Naive thymus-derived CD4-positive, alpha-beta T cell (primary cell): ENCODE results near the gene SHB. TPM values are rescaled to one million over a fixed set of nuclear protein-coding genes. Genes with fewer than 3 reads are reported as not detected.
"Not testable (repeated sequence)": the region's sequence is repeated elsewhere in the genome, so short reads cannot be mapped to it uniquely, and the experiment has no call there.

ENCODE experiments used
- ATAC-seq: fragments of 150-1000 bp; cut with Tn5 transposase; 2 replicates; pipeline ENCODE4 v1.10.0; 2021; ENCODE audit warnings: mild to moderate bottlenecking, moderate library complexity
- CTCF ChIA-PET: fragments of 350-600 bp; sonication (Branson Sonifier 250); formaldehyde crosslinking; loops from one replicate; lab custom pipeline; 2021; ENCODE audit warnings: antibody characterized with exemption; lab: Charles Lee
- POLR2A ChIA-PET: fragments of 350-600 bp; sonication (Branson Sonifier 250); formaldehyde crosslinking; loops from one replicate; lab custom pipeline; 2021; ENCODE audit warnings: antibody characterized with exemption, inconsistent platforms; lab: Charles Lee
- DNase-seq, 9 donors: peaks; one replicate each; pipeline versions ENCODE4 v3.0.0 to v3.0.0-alpha.2; 2020 to 2022; ENCODE audit warnings: mixed read lengths in 1 of 9
- H3K27ac ChIP-seq: one replicate; pipeline ENCODE4 v1.7.0; 2013; ENCODE audit warnings: mild to moderate bottlenecking, low read depth, low read length, moderate library complexity
- H3K27me3 ChIP-seq, 2 donors: one replicate each; pipeline ENCODE4 v1.7.0; 2013; ENCODE audit warnings: low read length in 2 of 2, mild to moderate bottlenecking in 2 of 2, moderate library complexity in 2 of 2; ENCODE audit not compliant: control insufficient read depth in 2 of 2, insufficient read depth in 2 of 2
- H3K36me3 ChIP-seq, 3 experiments: 1 replicate in 2 of 3; 2 replicates in 1 of 3; pipeline ENCODE4 v1.7.0; 2013; ENCODE audit warnings: low read length in 3 of 3, mild to moderate bottlenecking in 3 of 3, moderate library complexity in 1 of 3; ENCODE audit not compliant: insufficient read depth in 3 of 3, control insufficient read depth in 2 of 3
- H3K4me1 ChIP-seq, 2 donors: one replicate each; pipeline ENCODE4 v1.7.0; 2013; ENCODE audit warnings: low read length in 2 of 2, mild to moderate bottlenecking in 2 of 2, moderate library complexity in 1 of 2; ENCODE audit not compliant: control insufficient read depth in 2 of 2, insufficient read depth in 2 of 2
- H3K4me3 ChIP-seq: 2 replicates; pipeline ENCODE4 v1.7.0; 2013; ENCODE audit warnings: mild to moderate bottlenecking, low read length
- H3K9me3 ChIP-seq, 3 experiments: 1 replicate in 2 of 3; 2 replicates in 1 of 3; pipeline ENCODE4 v1.7.0; 2013; ENCODE audit warnings: low read length in 3 of 3; ENCODE audit not compliant: control insufficient read depth in 2 of 3
- H3K27ac Mint-ChIP-seq, 9 donors: one replicate each; pipeline ENCODE4 v1.8.0; 2020 to 2022; ENCODE audit warnings: mixed read lengths in 9 of 9, mild to moderate bottlenecking in 8 of 9, moderate library complexity in 5 of 9, inconsistent platforms in 2 of 9
- H3K27me3 Mint-ChIP-seq, 5 donors: one replicate each; pipeline ENCODE4 v1.8.0; 2021 to 2022; ENCODE audit warnings: mixed read lengths in 5 of 5, mild to moderate bottlenecking in 1 of 5
- H3K36me3 Mint-ChIP-seq, 5 donors: one replicate each; pipeline ENCODE4 v1.8.0; 2020 to 2022; ENCODE audit warnings: mixed read lengths in 5 of 5, mild to moderate bottlenecking in 3 of 5, inconsistent platforms in 1 of 5
- H3K4me1 Mint-ChIP-seq, 7 donors: one replicate each; pipeline ENCODE4 v1.8.0; 2020 to 2022; ENCODE audit warnings: mixed read lengths in 7 of 7, mild to moderate bottlenecking in 3 of 7, inconsistent platforms in 1 of 7
- H3K4me3 Mint-ChIP-seq, 10 donors: one replicate each; pipeline ENCODE4 v1.8.0; 2020 to 2022; ENCODE audit warnings: mild to moderate bottlenecking in 10 of 10, mixed read lengths in 10 of 10, moderate library complexity in 6 of 10, inconsistent platforms in 2 of 10
- H3K9me3 Mint-ChIP-seq, 11 donors: one replicate each; pipeline ENCODE4 v1.8.0; 2020 to 2022; ENCODE audit warnings: mixed read lengths in 11 of 11, mild to moderate bottlenecking in 4 of 11, inconsistent platforms in 1 of 11, moderate library complexity in 1 of 11
- intact Hi-C, 2 donors: fragments of 100-400 bp; cut with micrococcal nuclease; formaldehyde crosslinking; loops; one replicate each; pipeline ENCODE4 v1.15.1; 2023
- polyA plus RNA-seq, 2 donors: library from polyadenylated mRNA; unstranded; fragments of 300-500 nt; fragmentation: Illumina TruSeq; gene quantifications; one replicate each; pipeline ENCODE4 v1.2.3, GENCODE V29; 2021
- total RNA-seq, 6 experiments: library from RNA in 5 of 6; stranded (reverse) in 5 of 6; gene quantifications; 1 replicate in 5 of 6; 2 replicates in 1 of 6; pipeline ENCODE4 v1.2.3 and lab custom pipeline; 2021 to 2026

Gene SHB
- total and polyA plus RNA-seq, 7 experiments from 2014 or later = 0.15 to 2.0 (median 0.68) TPM

DNA sequence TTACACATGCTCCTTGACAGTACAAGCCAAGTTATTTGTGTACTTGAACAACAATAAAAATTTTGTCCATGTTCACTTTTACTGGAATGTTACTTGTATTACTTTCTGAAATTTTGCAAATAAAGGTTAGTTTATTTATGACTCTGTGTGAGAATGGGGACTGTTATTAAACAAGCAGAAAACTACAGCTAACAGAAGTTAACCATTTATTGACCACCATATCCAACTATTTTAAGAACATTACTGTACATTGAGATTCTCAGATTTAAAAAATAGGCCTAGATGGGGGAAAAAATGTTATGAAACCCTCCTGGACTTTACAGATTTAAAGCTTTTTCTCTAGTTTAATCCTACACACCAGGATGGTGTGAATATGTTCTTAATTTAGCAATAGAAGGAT is 166.9 kb downstream of the SHB start:
- peak overlapping the region; percentile 69 for H3K4me3 ChIP-seq
- no peaks in the 10 kb centered on the region for H3K27me3 ChIP-seq
- peaks cover 16 to 43% (median 30%) of the 10 kb centered on the region in 7 donors for H3K4me1 Mint-ChIP-seq
- no peaks in the 10 kb centered on the region for H3K9me3 ChIP-seq
- H3K4me1 ChIP-seq = peaks cover 20 to 22% of the 10 kb centered on the region in 2 donors
- intact Hi-C loops = loop anchor here in 1 of 2 donors (1.0 to 5.0 kb wide), 3 partner anchors 152 to 415 kb away; partner anchors contain the start of genes FBXO10 and POLR1E
- peak overlapping the region in 1 of 9 donors; percentile 25 for H3K27ac Mint-ChIP-seq
- ChIA-PET CTCF (no interaction called here), POLR2A (interaction anchor here (0.7 kb wide), 1 partner anchor 47 kb away, joined by 3 read pairs; no protein-coding TSS in a partner anchor)
- peak overlapping the region in 4 of 10 donors; percentile 9 to 40 (median 18) for H3K4me3 Mint-ChIP-seq
- no peak overlapping the region for H3K27ac ChIP-seq
- DNase-seq = no peak
- ATAC-seq = no peak
- peaks cover 0 to 20% (median 7%) of the 10 kb centered on the region in 3 experiments for H3K36me3 ChIP-seq
- H3K27me3 Mint-ChIP-seq = peaks cover 0 to 4% (median 0%) of the 10 kb centered on the region in 5 donors
- H3K9me3 Mint-ChIP-seq = no peaks in the 10 kb centered on the region
- H3K36me3 Mint-ChIP-seq = peaks cover 0 to 10% (median 5%) of the 10 kb centered on the region in 5 donors

DNA sequence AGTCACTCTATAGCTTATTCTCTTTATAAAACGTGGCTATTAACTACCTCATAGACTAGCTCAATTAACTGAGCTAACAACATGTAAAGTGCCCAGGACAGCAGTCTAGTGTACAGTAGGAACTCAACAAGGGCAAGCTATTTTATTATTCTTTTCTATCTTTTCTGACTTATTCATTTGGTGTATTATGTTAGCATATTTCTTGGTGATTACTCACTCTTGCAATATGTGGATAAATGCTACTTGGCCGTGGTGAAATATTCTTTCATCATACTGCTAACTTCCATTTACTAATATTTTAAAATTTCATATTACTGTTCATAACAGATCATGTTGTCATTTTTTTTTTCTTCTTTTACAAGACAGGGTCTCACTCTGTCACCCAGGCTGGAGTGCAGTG is 170.0 kb downstream of the SHB start:
- Mint-ChIP-seq H3K4me1 (peaks cover 7 to 26% (median 17%) of the 10 kb centered on the region in 7 donors), H3K27me3 (no peaks in the 10 kb centered on the region), H3K4me3 (no peak overlapping the region), H3K36me3 (peaks cover 0 to 27% (median 14%) of the 10 kb centered on the region in 5 donors), H3K9me3 (no peaks in the 10 kb centered on the region), H3K27ac (no peak overlapping the region)
- Histone ChIP-seq H3K27me3 (no peaks in the 10 kb centered on the region), H3K27ac (no peak overlapping the region), H3K36me3 (peaks cover under 1 to 46% (median 11%) of the 10 kb centered on the region in 3 experiments), H3K4me3 (no peak overlapping the region), H3K9me3 (no peaks in the 10 kb centered on the region), H3K4me1 (peaks cover 12 to 14% of the 10 kb centered on the region in 2 donors)
- no peak for DNase-seq
- ChIA-PET CTCF (interaction anchor here (0.7 kb wide), 1 partner anchor 522 kb away, joined by 3 read pairs; no protein-coding TSS in a partner anchor), POLR2A (no interaction called here)
- intact Hi-C loops = no loop called here
- no peak for ATAC-seq

DNA sequence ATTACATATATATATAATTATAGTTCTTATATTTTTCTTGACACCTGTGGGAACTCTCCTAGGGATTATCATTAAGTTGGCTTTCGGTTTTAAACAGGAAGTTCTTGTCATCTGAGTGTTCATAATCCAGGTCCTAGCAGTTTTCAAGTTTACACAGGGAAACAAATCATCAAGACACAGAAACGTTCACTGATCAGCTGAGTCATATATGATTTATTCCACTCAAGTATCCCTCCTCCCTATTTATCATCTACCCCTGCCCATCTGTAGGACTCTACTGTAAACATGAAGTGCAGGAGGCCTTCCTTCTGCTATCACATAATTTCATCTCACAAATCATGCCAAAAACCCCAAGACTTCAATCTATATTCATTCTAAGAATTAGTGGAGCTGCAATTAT is 171.4 kb downstream of the SHB start:
- H3K27me3 Mint-ChIP-seq = no peaks in the 10 kb centered on the region

DNA sequence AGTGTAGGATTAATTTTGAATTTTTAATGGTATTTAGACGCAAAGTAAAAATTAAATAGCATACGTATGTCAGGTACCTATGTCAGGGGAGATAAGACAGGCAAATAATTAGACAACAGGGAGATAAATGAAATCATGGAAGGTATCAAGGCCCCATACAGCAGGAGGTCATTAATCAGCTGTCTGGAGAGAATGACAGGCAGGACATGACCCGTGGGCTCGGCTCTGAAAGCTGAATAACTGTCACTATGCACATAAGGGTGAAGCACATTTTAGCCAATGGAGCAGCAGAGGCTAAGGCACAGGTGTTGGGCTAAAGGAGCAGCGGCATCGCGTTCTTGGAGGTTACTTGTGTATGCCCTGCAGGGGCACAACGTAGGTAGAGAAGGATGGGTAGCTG is 177.0 kb downstream of the SHB start:
- Histone ChIP-seq H3K9me3 (no peaks in the 10 kb centered on the region), H3K4me3 (no peak overlapping the region), H3K4me1 (no peaks in the 10 kb centered on the region), H3K36me3 (peaks cover 4 to 56% (median 9%) of the 10 kb centered on the region in 3 experiments), H3K27ac (no peak overlapping the region), H3K27me3 (no peaks in the 10 kb centered on the region)
- ChIA-PET CTCF (no interaction called here), POLR2A (no interaction called here)
- Mint-ChIP-seq H3K27me3 (no peaks in the 10 kb centered on the region), H3K4me1 (peaks cover 0 to 13% (median 2%) of the 10 kb centered on the region in 7 donors), H3K27ac (no peak overlapping the region), H3K36me3 (peaks cover 8 to 71% (median 35%) of the 10 kb centered on the region in 5 donors), H3K4me3 (no peak overlapping the region), H3K9me3 (peaks cover 0 to 2% (median 0%) of the 10 kb centered on the region in 11 donors)
- intact Hi-C loops = no loop called here
- no peak for DNase-seq
- no peak for ATAC-seq

More for the DNA sequence above, 171.4 kb downstream of the SHB start:
- no peaks in the 10 kb centered on the region for H3K9me3 Mint-ChIP-seq
- no peak overlapping the region for H3K4me3 Mint-ChIP-seq
- ChIA-PET POLR2A (no interaction called here), CTCF (no interaction called here)
- peaks cover 0 to 18% (median 13%) of the 10 kb centered on the region in 7 donors for H3K4me1 Mint-ChIP-seq
- no peaks in the 10 kb centered on the region for H3K27me3 ChIP-seq
- H3K36me3 Mint-ChIP-seq = peaks cover 4 to 39% (median 22%) of the 10 kb centered on the region in 5 donors
- DNase-seq (no peak), ATAC-seq (no peak)
- intact Hi-C loops = no loop called here
- H3K9me3 ChIP-seq = no peaks in the 10 kb centered on the region
- H3K4me3 ChIP-seq = no peak overlapping the region
- peaks cover 9 to 55% (median 11%) of the 10 kb centered on the region in 3 experiments for H3K36me3 ChIP-seq
- H3K27ac Mint-ChIP-seq = no peak overlapping the region
- H3K4me1 ChIP-seq = peaks cover 6 to 7% of the 10 kb centered on the region in 2 donors
- H3K27ac ChIP-seq = no peak overlapping the region

DNA sequence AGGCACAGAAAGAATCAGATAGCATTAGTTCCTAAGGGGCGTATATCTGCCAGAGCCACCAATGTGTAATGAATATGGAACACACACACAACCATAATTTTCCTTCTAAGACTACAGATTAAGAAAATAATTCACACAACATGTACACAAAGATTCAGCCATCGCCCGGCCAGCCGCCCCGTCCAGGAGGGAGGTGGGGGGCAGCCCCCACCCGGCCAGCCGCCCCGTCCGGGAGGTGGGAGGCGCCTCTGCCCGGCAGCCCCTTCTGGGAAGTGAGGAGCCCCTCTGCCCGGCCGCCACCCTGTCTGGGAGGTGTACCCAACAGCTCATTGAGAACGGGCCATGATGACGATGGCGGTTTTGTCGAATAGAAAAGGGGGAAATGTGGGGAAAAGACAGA is 178.0 kb downstream of the SHB start:
- H3K9me3 Mint-ChIP-seq, intact Hi-C loops, H3K27me3 ChIP-seq, H3K4me1 ChIP-seq, H3K4me3 Mint-ChIP-seq, H3K9me3 ChIP-seq, DNase-seq, ATAC-seq, H3K4me3 ChIP-seq, H3K27ac ChIP-seq, H3K27ac Mint-ChIP-seq, POLR2A ChIA-PET, H3K27me3 Mint-ChIP-seq: not testable (repeated sequence)
- Mint-ChIP-seq H3K36me3 (peaks cover 8 to 64% (median 36%) of the 10 kb centered on the region in 5 donors), H3K4me1 (peaks cover 0 to 13% (median 2%) of the 10 kb centered on the region in 7 donors)
- H3K36me3 ChIP-seq = peaks cover 4 to 49% (median 9%) of the 10 kb centered on the region in 3 experiments
- CTCF ChIA-PET = interaction anchor here (0.9 kb wide), 1 partner anchor 24 kb away, joined by 4 read pairs; no protein-coding TSS in a partner anchor

DNA sequence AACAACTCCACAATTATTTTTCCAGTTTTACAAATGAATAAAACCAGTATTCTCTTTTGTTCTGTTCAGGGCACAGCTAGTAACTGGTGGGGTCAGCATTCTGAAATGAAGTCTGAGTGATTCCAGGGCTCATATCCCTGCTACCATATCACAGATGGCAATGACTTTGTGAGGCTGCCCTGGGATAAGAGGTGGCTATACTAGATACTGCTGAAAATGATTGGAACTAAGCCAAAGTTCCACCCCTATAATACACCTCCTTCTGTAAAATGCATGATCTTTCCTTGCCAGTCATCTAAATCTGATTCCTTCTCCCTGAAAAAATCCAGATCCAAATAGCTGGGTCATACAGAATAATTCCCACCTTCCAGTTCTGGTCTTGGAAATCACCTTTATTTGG is 179.5 kb downstream of the SHB start:
- POLR2A ChIA-PET = no interaction called here
- intact Hi-C loops = no loop called here

More for the DNA sequence above, 179.5 kb downstream of the SHB start:
- Histone ChIP-seq H3K27ac (no peak overlapping the region), H3K36me3 (peaks cover 0 to 40% (median 9%) of the 10 kb centered on the region in 3 experiments), H3K27me3 (no peaks in the 10 kb centered on the region), H3K4me3 (no peak overlapping the region), H3K4me1 (no peaks in the 10 kb centered on the region), H3K9me3 (no peaks in the 10 kb centered on the region)
- DNase-seq = no peak
- no peak overlapping the region for H3K27ac Mint-ChIP-seq
- H3K4me1 Mint-ChIP-seq = peaks cover 0 to 13% (median 4%) of the 10 kb centered on the region in 7 donors
- H3K9me3 Mint-ChIP-seq = peaks cover 0 to 2% (median 0%) of the 10 kb centered on the region in 11 donors
- CTCF ChIA-PET = no interaction called here
- H3K27me3 Mint-ChIP-seq = no peaks in the 10 kb centered on the region
- no peak for ATAC-seq
- H3K4me3 Mint-ChIP-seq = no peak overlapping the region
- H3K36me3 Mint-ChIP-seq = peaks cover 8 to 61% (median 40%) of the 10 kb centered on the region in 5 donors
